Skin epidermis (tissue), 12 donors: ENCODE results near the gene ATP2B3.

Experiments
- H3K27ac ChIP-seq, 21 experiments: fragments of 200-600 bp; sonication (generic) in 11 of 21; one replicate each; pipeline ENCODE4 v1.5.0; 2020; ENCODE audit warnings: mild to moderate bottlenecking in 3 of 21, inconsistent platforms in 2 of 21, moderate library complexity in 2 of 21
- H3K4me3 ChIP-seq, 7 experiments: fragments of 200-600 bp; sonication (generic) in 2 of 7; one replicate each; pipeline ENCODE4 v1.5.0; 2020; ENCODE audit warnings: inconsistent platforms in 2 of 7, mild to moderate bottlenecking in 2 of 7, moderate library complexity in 1 of 7

The ATP2B3 gene

DNA sequence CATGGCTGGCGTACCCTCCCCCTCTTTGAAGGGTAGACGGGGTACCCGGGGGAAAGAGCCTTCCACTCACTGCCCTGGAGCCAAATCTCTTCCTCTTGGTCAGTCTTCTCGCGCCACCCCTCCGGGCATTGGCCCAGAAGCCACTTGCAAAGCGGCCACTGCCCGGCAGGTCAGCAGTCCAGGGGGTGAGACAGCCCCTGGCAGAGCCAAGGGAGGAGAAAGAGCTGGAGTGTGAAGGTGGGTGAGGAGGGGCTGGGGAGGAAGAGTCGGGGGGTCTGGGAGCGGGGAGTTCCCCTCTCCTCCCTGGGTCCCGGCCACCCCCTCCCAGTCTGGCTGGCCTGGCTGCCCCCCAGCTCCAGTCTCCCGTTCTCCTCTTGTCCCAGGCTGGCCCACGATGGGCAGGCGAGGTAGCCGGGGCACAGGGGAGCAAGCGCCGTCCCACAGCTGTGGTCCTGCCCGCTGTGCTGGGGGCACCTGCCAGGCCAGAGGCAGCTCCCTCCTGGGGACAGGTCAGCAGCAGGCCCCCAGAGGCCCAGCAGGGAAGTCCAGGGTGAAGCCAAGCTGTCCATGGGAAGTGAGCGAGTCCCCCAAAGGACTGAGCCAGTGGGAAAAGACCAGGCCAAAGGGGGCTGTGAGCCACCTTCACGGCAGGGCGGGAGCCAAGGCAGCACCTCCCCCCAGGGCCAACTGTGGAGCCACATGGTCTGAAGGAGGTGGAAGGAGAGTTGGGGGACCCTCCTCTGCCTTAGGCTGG is 108.0 kb downstream of the ATP2B3 start:
- Histone ChIP-seq H3K4me3 (no peak overlapping the region), H3K27ac (no peak overlapping the region)

DNA sequence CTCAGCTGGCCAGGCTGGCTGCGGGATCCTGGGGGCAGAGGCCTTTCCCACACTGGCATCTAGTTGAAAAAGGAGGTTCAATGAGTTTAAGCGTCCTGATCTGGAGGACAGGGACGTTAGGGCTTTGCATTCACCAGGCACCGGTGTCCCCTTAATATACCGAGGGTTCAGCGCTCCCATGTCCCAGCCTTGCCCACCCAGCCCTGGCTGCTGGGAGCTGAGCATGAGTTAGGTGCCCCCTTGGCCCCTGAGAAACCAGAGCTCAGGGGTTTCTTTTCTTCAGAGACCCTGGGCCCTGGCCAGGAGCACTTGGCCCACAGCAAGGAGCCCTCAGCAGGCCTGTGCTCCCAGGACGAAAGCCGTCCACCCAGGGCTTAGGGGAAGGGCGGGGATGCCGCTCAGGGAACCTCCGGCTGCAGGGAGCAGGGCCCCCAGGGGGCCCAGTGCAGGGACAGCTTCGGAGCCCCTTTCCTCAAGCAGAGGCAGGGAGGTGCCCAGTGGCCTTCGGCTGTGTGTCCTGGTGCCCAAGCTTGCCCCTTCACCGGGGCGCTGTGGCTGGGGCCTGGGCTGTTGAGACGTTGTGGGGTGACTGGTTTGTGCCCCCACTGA is 108.7 kb downstream of the ATP2B3 start:
- Histone ChIP-seq H3K4me3 (no peak overlapping the region), H3K27ac (no peak overlapping the region)

DNA sequence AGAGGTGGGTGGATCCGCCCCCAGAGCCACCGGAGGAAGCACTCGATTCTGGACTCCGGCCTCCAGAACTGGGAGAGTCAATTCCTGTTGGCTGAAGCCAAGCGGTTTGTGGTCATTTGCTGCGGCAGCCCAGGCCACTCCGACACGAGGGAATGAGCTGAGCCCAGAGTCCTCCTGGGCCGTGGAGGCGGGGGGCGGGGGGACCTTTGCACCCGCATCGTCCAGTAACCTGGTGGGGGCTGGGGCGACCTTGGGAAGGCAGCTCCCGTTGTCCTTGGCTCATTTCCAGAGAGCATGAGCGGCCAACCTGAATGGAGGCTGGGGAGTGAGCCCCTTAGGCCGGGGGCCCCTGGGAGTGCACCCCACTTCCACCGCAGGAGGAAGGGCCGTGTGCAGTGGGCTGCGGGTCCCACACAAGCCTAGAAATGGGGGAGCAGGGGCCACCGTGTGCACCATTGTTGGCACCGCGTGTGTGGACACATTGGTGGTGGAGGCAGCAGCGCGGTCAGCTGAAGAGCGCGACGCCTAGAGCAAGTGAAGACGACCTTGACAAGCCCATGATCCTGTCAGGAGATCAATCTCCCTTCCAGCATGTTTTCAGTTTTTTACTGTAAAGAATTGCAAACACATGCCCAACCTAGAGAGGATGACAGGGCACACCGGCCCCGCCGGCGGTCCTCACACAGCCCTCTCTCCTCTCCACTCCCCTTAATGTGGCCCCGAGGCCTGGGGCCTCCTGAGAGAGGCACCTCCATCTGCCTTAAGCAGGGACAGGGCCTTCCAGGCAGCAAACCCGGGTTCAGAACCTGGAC is 109.6 kb downstream of the ATP2B3 start:
- Histone ChIP-seq H3K4me3 (no peak overlapping the region), H3K27ac (no peak overlapping the region)

DNA sequence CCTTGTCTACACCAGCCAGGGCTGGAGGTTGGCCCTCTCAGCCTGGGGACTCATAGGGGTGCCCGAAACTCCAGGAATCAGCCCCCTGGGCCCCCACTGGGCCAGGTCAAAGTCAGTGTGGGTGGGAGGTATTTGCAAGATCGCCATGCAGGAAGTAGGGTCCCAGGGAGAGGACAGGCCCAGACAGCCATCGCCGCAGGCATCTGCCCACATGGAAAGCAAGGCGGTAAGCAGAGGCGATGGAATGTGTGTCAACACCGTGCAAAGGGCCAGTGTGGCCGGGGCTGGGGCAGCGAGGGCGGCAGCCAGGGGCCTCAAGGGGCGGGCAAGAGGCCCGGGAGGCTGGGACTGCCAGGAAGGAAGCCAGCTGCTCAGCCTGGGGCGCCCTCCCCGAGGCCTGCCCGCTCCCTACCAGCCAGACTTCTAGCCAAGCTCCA is 110.3 kb downstream of the ATP2B3 start:
- Histone ChIP-seq H3K27ac (no peak overlapping the region), H3K4me3 (no peak overlapping the region)

DNA sequence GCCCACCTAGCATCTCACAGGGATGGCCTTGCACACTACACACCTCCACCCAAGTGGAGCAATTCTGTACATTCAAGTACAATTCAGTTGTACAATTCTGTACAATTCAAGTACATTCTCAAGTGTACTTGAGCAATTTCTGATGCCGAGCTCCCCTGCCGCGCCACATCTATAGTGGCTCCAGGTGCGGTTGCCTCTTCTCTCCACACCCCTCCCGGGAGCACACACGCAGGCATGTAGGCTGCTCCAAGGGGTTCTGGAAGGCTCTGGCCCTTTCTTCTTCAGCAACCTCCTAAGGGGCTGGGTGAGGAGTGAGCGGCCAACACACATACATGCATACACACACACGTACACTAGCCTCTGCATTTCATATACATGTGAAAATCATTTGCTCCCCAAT is 110.7 kb downstream of the ATP2B3 start:
- H3K4me3 ChIP-seq: no peak overlapping the region

DNA sequence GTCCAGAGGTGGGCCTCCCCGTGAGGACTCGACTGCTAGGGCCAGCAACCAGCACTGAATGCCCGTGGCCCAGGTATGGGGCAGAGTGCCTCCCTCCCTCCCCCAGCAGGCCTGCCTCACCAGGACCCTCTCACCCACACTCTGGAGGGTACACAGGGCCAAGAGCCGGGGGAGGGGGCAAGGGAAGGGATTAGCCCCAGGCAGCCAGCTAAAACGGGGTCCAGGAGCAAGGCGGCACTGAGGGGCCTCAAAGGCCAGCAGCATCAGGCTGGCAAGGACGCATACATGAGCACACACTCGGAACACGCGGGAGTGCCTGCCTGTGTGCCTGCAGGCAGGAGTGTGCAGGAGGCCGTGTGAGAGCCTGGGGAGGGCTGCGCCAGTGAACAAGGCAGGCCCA is 111.2 kb downstream of the ATP2B3 start:
- H3K27ac ChIP-seq: no peak overlapping the region

More for the DNA sequence above, 110.7 kb downstream of the ATP2B3 start:
- no peak overlapping the region for H3K27ac ChIP-seq

DNA sequence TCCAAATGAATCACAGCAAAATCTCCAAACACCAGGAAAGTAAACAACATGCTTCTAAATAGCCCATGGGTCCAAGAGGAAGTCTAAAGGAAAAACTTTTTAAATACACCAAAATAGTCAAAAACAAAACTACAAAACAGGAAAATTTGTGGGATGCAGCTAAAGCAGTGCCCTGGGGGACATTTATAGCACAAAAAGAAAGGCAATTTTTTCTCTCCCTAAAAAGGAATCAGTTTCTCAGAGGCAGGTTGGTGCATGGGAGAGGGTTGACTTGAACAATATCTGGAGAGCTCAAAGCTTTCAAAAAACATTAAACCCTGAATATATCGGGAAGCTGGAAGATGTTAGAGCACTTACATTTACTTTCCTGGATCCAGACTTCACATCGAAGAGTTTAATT is 113.9 kb downstream of the ATP2B3 start:
- Histone ChIP-seq H3K4me3 (no peak overlapping the region), H3K27ac (no peak overlapping the region)

More for the DNA sequence above, 111.2 kb downstream of the ATP2B3 start:
- no peak overlapping the region for H3K4me3 ChIP-seq

DNA sequence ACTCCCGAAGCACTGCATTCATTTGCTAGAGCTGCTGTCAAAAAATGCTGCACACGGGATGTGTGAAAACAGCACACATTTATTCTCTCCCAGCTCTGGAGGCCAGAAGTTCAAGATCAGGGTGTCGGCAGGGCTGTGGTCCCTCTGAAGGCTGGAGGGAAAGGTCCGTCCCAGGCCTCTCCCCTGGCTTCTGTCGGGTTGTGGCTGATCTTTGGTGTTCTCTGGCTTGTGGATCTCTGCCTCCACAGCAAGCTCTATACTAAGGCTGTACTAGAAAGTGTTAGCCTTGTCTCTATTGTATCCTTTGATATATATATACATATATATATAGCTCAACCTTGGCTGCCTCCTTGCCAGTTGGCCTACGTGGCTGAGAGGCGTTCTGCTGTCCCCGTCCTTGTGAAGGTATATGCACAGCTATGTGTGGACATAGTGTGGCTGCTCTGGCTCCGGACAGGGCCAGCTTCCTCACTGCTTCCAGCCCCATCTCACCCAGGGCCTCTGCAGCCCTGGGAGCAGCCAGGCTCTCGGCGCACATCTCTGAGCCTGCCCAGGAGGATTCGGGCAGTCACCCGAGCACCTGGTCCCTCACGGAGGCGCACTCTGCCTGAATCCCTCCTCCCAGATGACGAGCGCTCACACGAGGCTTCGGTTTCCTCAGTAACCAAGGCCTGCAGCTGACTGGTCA is 114.6 kb downstream of the ATP2B3 start:
- Histone ChIP-seq H3K27ac (no peak overlapping the region), H3K4me3 (no peak overlapping the region)
